Measurements from ENCODE around the gene GXYLT2. TPM values are rescaled to one million over a fixed set of nuclear protein-coding genes. Genes with fewer than 3 reads are reported as not detected.

GXYLT2 gene
- total and polyA plus RNA-seq, 2 of the 13 experiments (the other 11 are each of a cell fraction or from before 2014, with no cell fraction given) = 4.3 to 6.9 TPM

GRCh38 chr3:72903004-72903403 is 15.2 kb downstream of the GXYLT2 start (continued):
- TF ChIP-seq ZXDC (CRISPR knock-in tag; IDR thresholded peaks at IDR 0.05) (no peak), MAFK (conservative IDR thresholded peaks at IDR 0.05 in 1 of 2, IDR thresholded peaks at IDR 0.05 in 1 of 2; ENCODE audit: low read length in 2 of 2) (no peak), LCORL (IDR thresholded peaks at IDR 0.05) (peak; percentile 18; the same call in 1 of the 2 replicates), LCORL (CRISPR knock-in tag; IDR thresholded peaks at IDR 0.05) (no peak), KLF16 (CRISPR knock-in tag; IDR thresholded peaks at IDR 0.05) (peak in 1 of 2 experiments; percentile 58; a peak in 1 of 4 replicates), KIAA2018 (CRISPR knock-in tag; IDR thresholded peaks at IDR 0.05; ENCODE audit: borderline replicate concordance) (no peak), SATB2 (CRISPR knock-in tag; IDR thresholded peaks at IDR 0.05) (no peak), ZNF775 (CRISPR knock-in tag; IDR thresholded peaks at IDR 0.05; ENCODE audit: borderline replicate concordance) (no peak), ZNF614 (CRISPR knock-in tag; IDR thresholded peaks at IDR 0.05; ENCODE audit: borderline replicate concordance) (no peak), FOXA3 (CRISPR knock-in tag; IDR thresholded peaks at IDR 0.05) (peak; percentile 90), PAF1 (CRISPR knock-in tag; IDR thresholded peaks at IDR 0.05) (no peak), CEBPG (CRISPR knock-in tag; IDR thresholded peaks at IDR 0.05) (peak; percentile 96), EP300 (IDR thresholded peaks at IDR 0.05; ENCODE audit: low read depth in 2 of 2, low read length in 2 of 2) (peak in 1 of 2 experiments; percentile 41; a peak in 1 of 4 replicates), EP300 (CRISPR knock-in tag; IDR thresholded peaks at IDR 0.05; ENCODE audit: borderline replicate concordance) (no peak), FOSL2 (CRISPR knock-in tag; IDR thresholded peaks at IDR 0.05) (peak; percentile 97)

Data from HepG2 (cell line).